HepG2 (cell line): Measurements from ENCODE around the gene DFFA. TPM values are rescaled to one million over a fixed set of nuclear protein-coding genes. Genes with fewer than 3 reads are reported as not detected.

ENCODE experiments used
- EP300 ChIP-seq, 3 experiments: sonication (generic) in 1 of 3; formaldehyde crosslinking in 1 of 3; IDR thresholded peaks; 2 replicates each; pipeline versions ENCODE4 v1.5.1 to v1.6.1; 2011 to 2020; ENCODE audit warnings: low read depth in 2 of 3, low read length in 2 of 3, borderline replicate concordance in 1 of 3, improper control_type of control experiment in 1 of 3, mild to moderate bottlenecking in 1 of 3, missing genetic modification reagents in 1 of 3, moderate library complexity in 1 of 3
- FOXA1 ChIP-seq, 2 experiments: fragments of 450-650 bp in 1 of 2; sonication (generic) in 1 of 2; formaldehyde crosslinking in 1 of 2; IDR thresholded peaks; 2 replicates each; pipeline versions ENCODE4 v1.4.0 to v1.6.1; 2016 to 2020; ENCODE audit warnings: missing genetic modification reagents in 1 of 2
- FOXA3 ChIP-seq: IDR thresholded peaks from 2 replicates; pipeline ENCODE4 v1.6.1; 2016; ENCODE audit warnings: missing genetic modification reagents, missing compliant biosample characterization
- FOXP1 ChIP-seq, 2 experiments: fragments of 450-650 bp in 1 of 2; IDR thresholded peaks; 2 replicates each; pipeline ENCODE4 v1.6.1; 2017 to 2018; ENCODE audit warnings: antibody characterized with exemption in 1 of 2
- GATA4 ChIP-seq: sonication (generic); IDR thresholded peaks from 2 replicates; pipeline ENCODE4 v1.6.1; 2016; ENCODE audit warnings: antibody characterized with exemption, low read depth, borderline replicate concordance
- GMEB2 ChIP-seq: IDR thresholded peaks from 2 replicates; pipeline ENCODE4 v1.6.1; 2016; ENCODE audit warnings: missing biosample characterization, missing genetic modification reagents, low read depth
- MAFF ChIP-seq: IDR thresholded peaks from 2 replicates; pipeline ENCODE4 v1.6.1; 2011; ENCODE audit warnings: low read depth, low read length, improper control_type of control experiment
- NCOA2 ChIP-seq: sonication (generic); formaldehyde crosslinking; IDR thresholded peaks from 2 replicates; pipeline ENCODE4 v1.8.0; 2022; ENCODE audit warnings: inconsistent platforms
- NFIC ChIP-seq: IDR thresholded peaks from 2 replicates; pipeline ENCODE4 v1.6.1; 2012; ENCODE audit warnings: mild to moderate bottlenecking, low read length, inconsistent platforms
- RERE ChIP-seq: IDR thresholded peaks from 2 replicates; pipeline ENCODE4 v1.6.1; 2016; ENCODE audit warnings: low read depth, missing genetic modification reagents, missing compliant biosample characterization
- SMAD9 ChIP-seq: sonication (generic); formaldehyde crosslinking; IDR thresholded peaks from 2 replicates; pipeline ENCODE4 v1.5.1; 2020; ENCODE audit warnings: mild to moderate bottlenecking, missing genetic modification reagents
- SOX13 ChIP-seq, 3 experiments: fragments of 450-650 bp in 1 of 3; sonication (generic) in 1 of 3; formaldehyde crosslinking in 1 of 3; IDR thresholded peaks in 2 of 3; conservative IDR thresholded peaks in 1 of 3; 2 replicates each; pipeline versions ENCODE4 v1.5.0 to v1.6.1; 2016 to 2020; ENCODE audit warnings: antibody characterized with exemption in 1 of 3, mild to moderate bottlenecking in 1 of 3, missing compliant biosample characterization in 1 of 3, missing genetic modification reagents in 1 of 3, moderate library complexity in 1 of 3
- STAT6 ChIP-seq: sonication (generic); formaldehyde crosslinking; IDR thresholded peaks from 2 replicates; pipeline ENCODE4 v1.4.0; 2020; ENCODE audit warnings: missing genetic modification reagents, mild to moderate bottlenecking, borderline replicate concordance
- TEAD3 ChIP-seq: optimal IDR thresholded peaks from 2 replicates; pipeline ENCODE3; 2016; ENCODE audit warnings: borderline replicate concordance
- ZFY ChIP-seq: sonication (generic); formaldehyde crosslinking; IDR thresholded peaks from 2 replicates; pipeline ENCODE4 v1.4.0; 2020; ENCODE audit warnings: missing genetic modification reagents
- ZNF17 ChIP-seq: sonication (generic); formaldehyde crosslinking; IDR thresholded peaks from 2 replicates; pipeline ENCODE4 v1.5.0; 2020; ENCODE audit warnings: mild to moderate bottlenecking, missing genetic modification reagents
- ZNF414 ChIP-seq: sonication (generic); formaldehyde crosslinking; IDR thresholded peaks from 2 replicates; pipeline ENCODE4 v1.5.0; 2020; ENCODE audit warnings: missing genetic modification reagents
- ZNF564 ChIP-seq: sonication (generic); formaldehyde crosslinking; IDR thresholded peaks from 2 replicates; pipeline ENCODE4 v1.8.1; 2023; ENCODE audit warnings: mild to moderate bottlenecking, missing genetic modification reagents
- polyA plus RNA-seq, 8 experiments: library from polyadenylated mRNA; depleted of rRNA in 3 of 8; stranded (reverse) in 7 of 8; unstranded in 1 of 8; fragments of >200 nt; fragmentation: Illumina TruSeq in 4 of 8; extraction: Trizol in 4 of 8; gene quantifications; 2 replicates each; pipeline versions ENCODE4 v1.2.1 to v1.2.3, GENCODE V29; 2011 to 2016; ENCODE audit warnings: low read depth in 4 of 8, missing spikeins in 1 of 8, mixed read lengths in 1 of 8; ENCODE audit not compliant: insufficient read depth in 1 of 8
- total RNA-seq, 5 experiments: library from RNA; depleted of rRNA; stranded (reverse); fragments of >200 nt; fragmentation: Illumina TruSeq; extraction: Trizol; gene quantifications; 2 replicates each; pipeline ENCODE4 v1.2.3, GENCODE V29; 2016; ENCODE audit warnings: low read depth in 1 of 5

The DFFA gene
- total and polyA plus RNA-seq, 2 of the 13 experiments (the other 11 are each of a cell fraction or from before 2014, with no cell fraction given) = 16.5 to 33.9 TPM

GRCh38 chr1:10438677-10439163 lies 33.6 kb downstream of the DFFA start (continued):
- TF ChIP-seq STAT6 (CRISPR knock-in tag) (no peak), FOXP1 (IDR thresholded peaks at IDR 0.05) (no peak), FOXP1 (CRISPR knock-in tag; IDR thresholded peaks at IDR 0.05) (peak; percentile 87), FOXA3 (CRISPR knock-in tag) (peak; percentile 56), NFIC (no peak), EP300 (IDR thresholded peaks at IDR 0.05; ENCODE audit: low read depth in 2 of 2, low read length in 2 of 2) (no peak), EP300 (CRISPR knock-in tag; IDR thresholded peaks at IDR 0.05; ENCODE audit: borderline replicate concordance) (no peak), GATA4 (no peak), TEAD3 (peak; percentile 29), RERE (no peak), MAFF (peak; percentile 48; the same call in 1 of the 2 replicates), FOXA1 (IDR thresholded peaks at IDR 0.05) (no peak), FOXA1 (CRISPR knock-in tag; IDR thresholded peaks at IDR 0.05) (peak; percentile 45), ZNF414 (CRISPR knock-in tag) (no peak), SOX13 (IDR thresholded peaks at IDR 0.05) (no peak), SOX13 (CRISPR knock-in tag; conservative IDR thresholded peaks at IDR 0.05 in 1 of 2, IDR thresholded peaks at IDR 0.05 in 1 of 2) (peak in 1 of 2 experiments; percentile 45; a peak in 2 of 4 replicates), ZFY (CRISPR knock-in tag) (no peak), ZNF17 (CRISPR knock-in tag) (no peak), NCOA2 (CRISPR knock-in tag) (no peak), GMEB2 (no peak), ZNF564 (CRISPR knock-in tag) (no peak), SMAD9 (CRISPR knock-in tag) (no peak)
